SHP77 (cell line): Measurements from ENCODE around the gene PPP1R1A.

Experiments used
- DNase-seq, 2 experiments: peaks; one replicate each; lab custom pipeline; 2025; lab: John Stamatoyannopoulos, UW

The PPP1R1A gene

GRCh38 chr12:54571193-54572188, 17.0 kb downstream of the PPP1R1A start:
- DNase-seq: no peak

- no peak for DNase-seq
Observed at GRCh38 chr12:54569995-54570528, 18.4 kb downstream of the PPP1R1A start.

GRCh38 chr12:54569072-54569471, 19.4 kb downstream of the PPP1R1A start:
- DNase-seq: no peak

- DNase-seq: no peak
Observed at GRCh38 chr12:54566792-54567191, 21.7 kb downstream of the PPP1R1A start.

- no peak for DNase-seq
Observed at GRCh38 chr12:54565986-54566544, 22.4 kb downstream of the PPP1R1A start.

- no peak for DNase-seq
Observed at GRCh38 chr12:54565310-54565985, 23.0 kb downstream of the PPP1R1A start.

- no peak for DNase-seq
Observed at GRCh38 chr12:54564768-54565167, 23.7 kb downstream of the PPP1R1A start.

- DNase-seq: no peak
Observed at GRCh38 chr12:54563787-54564186, 24.7 kb downstream of the PPP1R1A start.

GRCh38 chr12:54562750-54563356, 25.6 kb downstream of the PPP1R1A start:
- DNase-seq: peak; percentile 2 to 45

- DNase-seq: no peak
Observed at GRCh38 chr12:54561164-54561563, 27.3 kb downstream of the PPP1R1A start.

- DNase-seq: peak in 1 of 2 experiments; percentile 17
Observed at GRCh38 chr12:54560374-54560858, 28.0 kb downstream of the PPP1R1A start.

GRCh38 chr12:54558759-54559158, 29.7 kb downstream of the PPP1R1A start:
- no peak for DNase-seq

- no peak for DNase-seq
Observed at GRCh38 chr12:54558311-54558710, 30.1 kb downstream of the PPP1R1A start.

GRCh38 chr12:54555670-54556257, 32.7 kb downstream of the PPP1R1A start:
- DNase-seq: no peak

- no peak for DNase-seq
Observed at GRCh38 chr12:54549774-54550451, 38.5 kb downstream of the PPP1R1A start.

GRCh38 chr12:54546511-54546910, 41.9 kb downstream of the PPP1R1A start:
- DNase-seq: no peak

- DNase-seq: no peak
Observed at GRCh38 chr12:54544743-54545142, 43.7 kb downstream of the PPP1R1A start.

- DNase-seq: no peak
Observed at GRCh38 chr12:54543526-54543925, 44.9 kb downstream of the PPP1R1A start.

- no peak for DNase-seq
Observed at GRCh38 chr12:54541751-54542290, 46.6 kb downstream of the PPP1R1A start.

- no peak for DNase-seq
Observed at GRCh38 chr12:54538136-54538700, 50.2 kb downstream of the PPP1R1A start.
